Breast epithelium (tissue), 3 donors: ENCODE data around the gene ARL8A.

Source experiments
- CTCF ChIP-seq, 3 donors: fragments of 450-650 bp; IDR thresholded peaks; one replicate each; pipeline ENCODE4 v1.5.1; 2016 to 2017; ENCODE audit warnings: antibody characterized with exemption in 3 of 3, mild to moderate bottlenecking in 3 of 3, moderate library complexity in 3 of 3
- POLR2AphosphoS5 ChIP-seq, 3 donors: sonication (generic); formaldehyde crosslinking; IDR thresholded peaks; one replicate each; pipeline ENCODE4 v1.6.1; 2017; ENCODE audit warnings: antibody characterized with exemption in 3 of 3

DNA sequence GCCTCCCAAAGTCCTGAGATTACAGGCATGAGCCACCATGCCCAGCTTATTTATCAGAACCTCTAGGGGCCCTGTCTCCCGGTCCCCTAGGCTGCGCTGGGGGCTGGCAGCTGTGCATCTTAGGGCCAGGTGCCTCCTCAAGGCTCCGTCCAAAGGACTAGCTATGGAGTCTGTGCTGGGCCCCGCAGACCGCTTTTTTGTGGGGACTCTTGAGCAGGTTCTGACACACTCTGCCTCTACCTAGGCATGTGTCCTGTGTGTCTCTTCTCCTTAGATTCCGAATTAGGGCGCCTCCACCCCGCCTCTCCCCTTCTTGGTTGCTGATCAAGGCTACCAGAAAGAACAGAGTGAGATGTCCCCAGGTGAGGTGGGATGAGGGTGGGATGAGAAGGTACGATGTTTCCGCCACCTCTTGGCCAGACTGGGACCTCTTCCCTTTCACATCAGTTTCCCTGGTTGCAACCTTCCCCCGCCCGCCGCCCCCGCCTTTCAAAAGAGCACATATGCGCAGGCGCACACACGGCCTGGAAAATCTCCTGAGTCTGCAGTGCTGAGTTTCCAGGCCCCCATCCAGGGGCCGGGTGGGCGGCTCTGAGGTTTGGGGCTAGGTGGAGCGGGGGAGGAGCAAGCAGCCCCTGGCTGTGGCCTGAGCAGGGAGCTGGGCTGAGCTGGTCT, 20.9 kb upstream of the ARL8A start:
- no peak for TF ChIP-seq CTCF (IDR thresholded peaks at IDR 0.05)
- no peak for TF ChIP-seq POLR2AphosphoS5 (IDR thresholded peaks at IDR 0.05)
